NCI-H146 treated with DMSO at 0.1 percent for 48 hours (cell line): ENCODE measurements around the gene HOXA7.
A peak's percentile ranks its signal among the peaks of the same experiment; 100 is the strongest.

Source experiments
- DNase-seq: peaks from one replicate; lab custom pipeline; 2025; ENCODE audit not compliant: unreplicated experiment; lab: John Stamatoyannopoulos, UW

The HOXA7 gene

GRCh38 chr7:27122077-27122910, 34.2 kb downstream of the HOXA7 start:
- no peak for DNase-seq

- no peak for DNase-seq
These were observed 34.8 kb downstream of the HOXA7 start for GRCh38 chr7:27121684-27122076.

- no peak for DNase-seq
These were observed 37.0 kb downstream of the HOXA7 start for GRCh38 chr7:27119412-27119911.

- no peak for DNase-seq
These were observed 37.9 kb downstream of the HOXA7 start for GRCh38 chr7:27118580-27118979.

- DNase-seq = no peak
These were observed 38.5 kb downstream of the HOXA7 start for GRCh38 chr7:27117887-27118491.

- no peak for DNase-seq
These were observed 39.3 kb downstream of the HOXA7 start for GRCh38 chr7:27116962-27117886.

- no peak for DNase-seq
These were observed 40.2 kb downstream of the HOXA7 start for GRCh38 chr7:27116031-27116961.

- no peak for DNase-seq
These were observed 41.1 kb downstream of the HOXA7 start for GRCh38 chr7:27115221-27116026.

- no peak for DNase-seq
These were observed 41.6 kb downstream of the HOXA7 start for GRCh38 chr7:27114881-27115220.

GRCh38 chr7:27113991-27114769, 42.3 kb downstream of the HOXA7 start:
- peak; percentile 10 for DNase-seq

- peak; percentile 8 for DNase-seq
These were observed 43.2 kb downstream of the HOXA7 start for GRCh38 chr7:27112955-27113949.

- DNase-seq = no peak
These were observed 44.1 kb downstream of the HOXA7 start for GRCh38 chr7:27112361-27112760.

- DNase-seq = no peak
These were observed 44.7 kb downstream of the HOXA7 start for GRCh38 chr7:27111751-27112277.

- DNase-seq = no peak
These were observed 45.3 kb downstream of the HOXA7 start for GRCh38 chr7:27111042-27111750.

- DNase-seq = no peak
These were observed 46.1 kb downstream of the HOXA7 start for GRCh38 chr7:27110186-27111031.
